ENCODE results near the gene RGS11.

Gene RGS11

GRCh38 chr16:316741-317464 is 41.2 kb upstream of the RGS11 start:
- H3K4me3 ChIP-seq (ENCODE audit: low read length): no peak overlapping the region
- H3K79me2 ChIP-seq (ENCODE audit: low read length): peaks cover 38% of the 10 kb centered on the region
- no peak overlapping the region for H3K27ac ChIP-seq (ENCODE audit: low read length)
- TF ChIP-seq CTCF (IDR thresholded peaks at IDR 0.05; ENCODE audit: low read depth, low read length): no peak
- TF ChIP-seq EZH2phosphoT487 (IDR thresholded peaks at IDR 0.05; ENCODE audit: low read depth): no peak
- H4K20me1 ChIP-seq (ENCODE audit: insufficient read depth, low read length): peaks cover 45% of the 10 kb centered on the region
- no peaks in the 10 kb centered on the region for H3K36me3 ChIP-seq (replicated peaks; ENCODE audit: low read depth, low read length)
- no peak overlapping the region for H2AFZ ChIP-seq (ENCODE audit: low read depth, low read length)
- no peaks in the 10 kb centered on the region for H3K4me1 ChIP-seq (ENCODE audit: low read length)
- no peak overlapping the region for H3K9ac ChIP-seq (ENCODE audit: low read length)
- H3K4me2 ChIP-seq (ENCODE audit: low read length): no peak overlapping the region
- no peaks in the 10 kb centered on the region for H3K27me3 ChIP-seq (ENCODE audit: low read depth, low read length)
- H3K9me3 ChIP-seq (ENCODE audit: insufficient read depth, low read length): no peaks in the 10 kb centered on the region

DNA sequence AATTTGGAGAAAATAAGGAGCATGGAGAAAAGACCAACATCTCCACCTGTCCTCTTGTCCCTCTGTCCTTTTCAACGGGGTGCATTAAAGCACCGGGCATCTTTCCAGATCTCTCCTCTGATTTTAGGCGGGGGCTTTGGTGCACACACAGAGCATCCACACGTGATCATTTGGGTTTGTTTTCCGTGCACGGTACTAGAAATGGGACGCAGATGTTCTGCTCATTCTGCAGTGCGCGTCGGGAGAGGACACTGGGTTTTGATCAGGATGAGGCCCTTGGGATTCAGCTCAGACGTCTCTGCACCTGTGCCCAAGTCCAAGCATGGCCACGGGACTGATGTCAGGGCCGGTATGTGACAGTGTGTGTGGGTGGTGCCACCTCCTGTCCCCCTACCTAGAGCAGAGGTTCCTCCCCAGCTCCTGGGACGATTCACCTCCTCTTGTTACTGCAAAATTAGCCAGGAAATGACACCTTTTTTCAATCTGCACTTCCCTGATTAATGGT is 39.1 kb upstream of the RGS11 start:
- no peak overlapping the region for H3K4me3 ChIP-seq (ENCODE audit: low read length)
- H4K20me1 ChIP-seq (ENCODE audit: insufficient read depth, low read length): peaks cover 39% of the 10 kb centered on the region
- no peak overlapping the region for H2AFZ ChIP-seq (ENCODE audit: low read depth, low read length)
- H3K9me3 ChIP-seq (ENCODE audit: insufficient read depth, low read length): no peaks in the 10 kb centered on the region
- H3K4me1 ChIP-seq (ENCODE audit: low read length): no peaks in the 10 kb centered on the region
- H3K27ac ChIP-seq (ENCODE audit: low read length): no peak overlapping the region
- no peak overlapping the region for H3K9ac ChIP-seq (ENCODE audit: low read length)
- no peaks in the 10 kb centered on the region for H3K36me3 ChIP-seq (replicated peaks; ENCODE audit: low read depth, low read length)
- no peak overlapping the region for H3K4me2 ChIP-seq (ENCODE audit: low read length)
- TF ChIP-seq CTCF (IDR thresholded peaks at IDR 0.05; ENCODE audit: low read depth, low read length): no peak
- TF ChIP-seq EZH2phosphoT487 (IDR thresholded peaks at IDR 0.05; ENCODE audit: low read depth): no peak
- H3K79me2 ChIP-seq (ENCODE audit: low read length): peaks cover 22% of the 10 kb centered on the region
- H3K27me3 ChIP-seq (ENCODE audit: low read depth, low read length): no peaks in the 10 kb centered on the region

GRCh38 chr16:314351-314750 is 38.6 kb upstream of the RGS11 start:
- Histone ChIP-seq H3K4me2 (ENCODE audit: low read length) (no peak overlapping the region), H3K9me3 (ENCODE audit: insufficient read depth, low read length) (no peaks in the 10 kb centered on the region), H4K20me1 (ENCODE audit: insufficient read depth, low read length) (peaks cover 38% of the 10 kb centered on the region), H3K79me2 (ENCODE audit: low read length) (peaks cover 19% of the 10 kb centered on the region; the same call in 1 of the 2 replicates), H3K36me3 (replicated peaks; ENCODE audit: low read depth, low read length) (peaks cover 3% of the 10 kb centered on the region), H3K27ac (ENCODE audit: low read length) (no peak overlapping the region), H3K4me3 (ENCODE audit: low read length) (no peak overlapping the region), H2AFZ (ENCODE audit: low read depth, low read length) (no peak overlapping the region), H3K27me3 (ENCODE audit: low read depth, low read length) (no peaks in the 10 kb centered on the region), H3K9ac (ENCODE audit: low read length) (no peak overlapping the region), H3K4me1 (ENCODE audit: low read length) (no peaks in the 10 kb centered on the region)
- TF ChIP-seq CTCF (IDR thresholded peaks at IDR 0.05; ENCODE audit: low read depth, low read length): no peak
- TF ChIP-seq EZH2phosphoT487 (IDR thresholded peaks at IDR 0.05; ENCODE audit: low read depth): no peak

- Histone ChIP-seq H3K4me2 (ENCODE audit: low read length) (no peak overlapping the region), H3K27ac (ENCODE audit: low read length) (no peak overlapping the region), H3K27me3 (ENCODE audit: low read depth, low read length) (no peaks in the 10 kb centered on the region), H3K36me3 (replicated peaks; ENCODE audit: low read depth, low read length) (peaks cover 3% of the 10 kb centered on the region), H4K20me1 (ENCODE audit: insufficient read depth, low read length) (peaks cover 13% of the 10 kb centered on the region), H3K9ac (ENCODE audit: low read length) (no peak overlapping the region), H3K4me1 (ENCODE audit: low read length) (no peaks in the 10 kb centered on the region), H2AFZ (ENCODE audit: low read depth, low read length) (no peak overlapping the region), H3K79me2 (ENCODE audit: low read length) (peaks cover 6% of the 10 kb centered on the region; the same call in 1 of the 2 replicates), H3K9me3 (ENCODE audit: insufficient read depth, low read length) (no peaks in the 10 kb centered on the region), H3K4me3 (ENCODE audit: low read length) (no peak overlapping the region)
- TF ChIP-seq CTCF (IDR thresholded peaks at IDR 0.05; ENCODE audit: low read depth, low read length) (no peak), EZH2phosphoT487 (IDR thresholded peaks at IDR 0.05; ENCODE audit: low read depth) (no peak)
Measured at GRCh38 chr16:311725-312124, 36.0 kb upstream of the RGS11 start.

Data from OCI-LY3 (cell line).